Measurements from ENCODE around the gene SMAD2. TPM values are rescaled to one million over a fixed set of nuclear protein-coding genes. Genes with fewer than 3 reads are reported as not detected.

Gene SMAD2
- total RNA-seq, 5 donors from 2014 or later (not counting 1 experiment from before 2014, with no cell fraction given): 110 to 129 (median 115) TPM

DNA sequence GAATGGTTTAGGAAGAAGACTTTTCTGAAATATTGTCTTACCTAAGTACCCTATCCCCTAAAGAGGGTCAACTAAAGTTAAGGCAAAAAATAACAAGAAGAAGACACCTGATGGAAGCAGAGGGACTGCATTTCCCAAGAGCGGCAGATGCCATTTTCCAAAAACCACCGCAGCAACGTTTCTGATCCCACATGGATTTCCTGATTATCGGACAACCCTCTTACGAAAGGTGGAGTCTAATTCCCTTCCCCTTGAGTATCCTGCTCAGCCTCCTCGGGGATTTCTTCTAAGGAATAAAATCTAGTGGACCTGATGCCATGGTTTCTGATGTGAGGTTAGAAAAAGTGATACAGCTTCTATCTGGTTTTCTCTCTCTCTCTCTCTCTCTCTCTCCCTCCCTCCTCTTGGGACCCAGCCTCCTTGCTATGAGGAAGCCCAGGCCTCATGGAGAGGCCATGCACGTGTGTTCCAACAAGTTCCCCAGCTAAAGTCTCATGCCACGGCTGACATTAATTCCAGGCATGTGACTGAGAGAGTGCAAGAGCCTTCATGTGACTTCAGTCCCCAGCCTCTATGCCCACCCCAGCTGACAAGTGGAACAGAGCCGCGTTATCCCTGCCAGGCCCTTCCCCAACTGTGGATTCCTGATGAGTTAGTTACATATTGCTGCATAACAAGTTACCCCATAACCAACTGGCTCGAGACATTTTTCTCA, 150.3 kb downstream of the SMAD2 start:
- ChIA-PET POLR2A (no interaction called here), CTCF (no interaction called here)
- Histone ChIP-seq H3K4me1 (ENCODE audit: control insufficient read depth in 1 of 2, extremely low read depth in 1 of 2, insufficient read depth in 2 of 2, low read length in 2 of 2) (no peaks in the 10 kb centered on the region), H3K36me3 (ENCODE audit: control insufficient read depth in 2 of 2, extremely low read depth in 1 of 2, insufficient read depth in 1 of 2, low read length in 1 of 2) (no peaks in the 10 kb centered on the region), H3K4me3 (ENCODE audit: control insufficient read depth in 1 of 2, extremely low read depth in 1 of 2, low read length in 1 of 2) (no peak overlapping the region), H3K27me3 (replicated peaks in 1 of 2; ENCODE audit: control insufficient read depth in 2 of 2, extremely low read depth in 1 of 2, insufficient read depth in 2 of 2, low read length in 1 of 2) (peaks cover 0 to 11% of the 10 kb centered on the region in 2 experiments), H3K9me3 (peaks cover 3% of the 10 kb centered on the region), H3K27ac (ENCODE audit: low read length) (no peak overlapping the region)
- H3K36me3 Mint-ChIP-seq: no peaks in the 10 kb centered on the region
- DNase-seq (no peak), ATAC-seq (replicated peaks in 1 of 4) (no peak)
- H3K9me3 Mint-ChIP-seq: peaks cover 4 to 14% (median 13%) of the 10 kb centered on the region in 3 donors
- no peaks in the 10 kb centered on the region for H3K4me1 Mint-ChIP-seq
- 90% methylated on average over 6 of the region's 11 CpGs for WGBS (ENCODE audit: insufficient coverage)
- H3K27ac Mint-ChIP-seq: no peak overlapping the region
- H3K27me3 Mint-ChIP-seq: peaks cover 7 to 13% of the 10 kb centered on the region in 2 donors
- H3K4me3 Mint-ChIP-seq: no peak overlapping the region

DNA sequence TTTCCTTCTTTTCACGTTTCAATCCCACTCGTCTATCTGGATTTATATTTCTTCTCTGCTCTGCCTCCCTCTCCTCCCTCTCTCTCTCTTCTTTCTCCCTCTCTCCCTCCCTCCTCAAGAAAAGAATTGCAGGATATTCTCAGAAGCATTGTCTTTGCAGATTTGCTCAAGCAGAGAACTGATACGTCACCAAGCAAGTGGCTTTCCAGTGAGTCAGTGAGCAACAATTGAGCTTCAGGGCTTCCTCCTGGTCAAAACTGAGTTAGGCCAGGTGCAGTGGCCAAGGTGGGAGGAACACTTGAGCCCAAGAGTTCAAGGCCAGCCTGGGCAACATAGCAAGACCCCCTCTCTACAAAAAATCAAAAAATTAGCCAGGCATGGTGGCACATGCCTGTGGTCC, 151.1 kb downstream of the SMAD2 start:
- DNase-seq (no peak), ATAC-seq (replicated peaks in 1 of 4) (no peak)
- Mint-ChIP-seq H3K36me3 (no peaks in the 10 kb centered on the region), H3K9me3 (peaks cover under 1 to 8% (median 8%) of the 10 kb centered on the region in 3 donors), H3K4me1 (no peaks in the 10 kb centered on the region), H3K27ac (no peak overlapping the region), H3K4me3 (no peak overlapping the region), H3K27me3 (peaks cover 7 to 13% of the 10 kb centered on the region in 2 donors)
- Histone ChIP-seq H3K9me3 (no peaks in the 10 kb centered on the region), H3K4me1 (ENCODE audit: control insufficient read depth in 1 of 2, extremely low read depth in 1 of 2, insufficient read depth in 2 of 2, low read length in 2 of 2) (no peaks in the 10 kb centered on the region), H3K36me3 (ENCODE audit: control insufficient read depth in 2 of 2, extremely low read depth in 1 of 2, insufficient read depth in 1 of 2, low read length in 1 of 2) (no peaks in the 10 kb centered on the region), H3K4me3 (ENCODE audit: control insufficient read depth in 1 of 2, extremely low read depth in 1 of 2, low read length in 1 of 2) (no peak overlapping the region), H3K27me3 (replicated peaks in 1 of 2; ENCODE audit: control insufficient read depth in 2 of 2, extremely low read depth in 1 of 2, insufficient read depth in 2 of 2, low read length in 1 of 2) (peaks cover 0 to 11% of the 10 kb centered on the region in 2 experiments), H3K27ac (ENCODE audit: low read length) (no peak overlapping the region)
- 80% methylated on average over 2 of the region's 3 CpGs for WGBS (ENCODE audit: insufficient coverage)
- ChIA-PET CTCF (no interaction called here), POLR2A (no interaction called here)

DNA sequence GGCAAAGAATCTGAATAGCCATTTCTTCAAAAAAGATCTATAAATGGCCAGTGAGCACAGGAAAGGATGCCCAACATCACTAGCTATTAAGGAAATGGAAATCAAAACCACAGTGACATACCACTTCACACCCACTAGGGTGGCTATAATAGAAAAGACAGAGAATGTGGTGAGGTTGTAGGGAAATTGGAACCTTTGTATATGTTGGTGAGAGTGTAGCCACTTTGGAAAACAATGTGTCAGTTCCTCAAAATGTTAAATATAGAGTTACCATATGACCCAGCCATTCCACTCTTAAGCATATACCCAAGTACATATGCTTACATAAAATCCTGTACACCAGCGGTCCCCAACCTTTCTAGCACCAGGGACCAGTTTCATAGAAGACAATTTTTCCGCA, 152.8 kb downstream of the SMAD2 start:
- Mint-ChIP-seq H3K9me3 (peaks cover 0 to under 1% (median 0%) of the 10 kb centered on the region in 3 donors), H3K4me1 (no peaks in the 10 kb centered on the region), H3K27me3 (peaks cover 7 to 13% of the 10 kb centered on the region in 2 donors), H3K4me3 (no peak overlapping the region), H3K27ac (no peak overlapping the region), H3K36me3 (no peaks in the 10 kb centered on the region)
- Histone ChIP-seq H3K27me3 (replicated peaks in 1 of 2; ENCODE audit: control insufficient read depth in 2 of 2, extremely low read depth in 1 of 2, insufficient read depth in 2 of 2, low read length in 1 of 2) (peaks cover 0 to 8% of the 10 kb centered on the region in 2 experiments), H3K9me3 (no peaks in the 10 kb centered on the region), H3K27ac (ENCODE audit: low read length) (no peak overlapping the region), H3K4me1 (ENCODE audit: control insufficient read depth in 1 of 2, extremely low read depth in 1 of 2, insufficient read depth in 2 of 2, low read length in 2 of 2) (no peaks in the 10 kb centered on the region), H3K4me3 (ENCODE audit: control insufficient read depth in 1 of 2, extremely low read depth in 1 of 2, low read length in 1 of 2) (no peak overlapping the region), H3K36me3 (ENCODE audit: control insufficient read depth in 2 of 2, extremely low read depth in 1 of 2, insufficient read depth in 1 of 2, low read length in 1 of 2) (no peaks in the 10 kb centered on the region)
- DNase-seq (no peak), ATAC-seq (replicated peaks in 1 of 4) (no peak)
- POLR2A ChIA-PET: no interaction called here
- CTCF ChIA-PET: interaction anchor here in 1 of 2 donors (0.7 kb wide), 1 partner anchor 1538 kb away, joined by 3 read pairs; no protein-coding TSS in a partner anchor
- WGBS (ENCODE audit: insufficient coverage): no CpG with 5 or more reads among the region's 2 CpGs

DNA sequence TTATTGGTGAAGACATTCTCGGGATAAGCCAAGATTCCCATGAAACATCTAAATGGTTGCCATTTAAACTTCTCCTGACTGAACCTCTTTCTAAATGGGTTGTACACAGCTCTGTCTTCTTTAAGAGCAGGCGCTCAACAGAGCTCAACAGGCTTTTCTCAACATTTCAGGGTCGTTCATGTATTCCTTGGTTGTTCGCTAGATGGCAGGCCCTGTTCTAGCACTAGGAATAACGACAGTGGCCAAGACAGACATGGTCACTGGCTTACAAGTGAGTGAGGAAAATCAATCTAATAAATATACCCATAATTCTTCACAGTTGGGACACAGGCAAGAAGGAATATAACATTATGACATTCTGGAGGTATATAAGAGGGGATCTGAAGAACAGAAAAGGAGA, 154.5 kb downstream of the SMAD2 start:
- no peak overlapping the region for H3K4me3 ChIP-seq (ENCODE audit: control insufficient read depth in 1 of 2, extremely low read depth in 1 of 2, low read length in 1 of 2)
- Mint-ChIP-seq H3K9me3 (no peaks in the 10 kb centered on the region), H3K4me1 (no peaks in the 10 kb centered on the region), H3K27ac (no peak overlapping the region), H3K4me3 (no peak overlapping the region), H3K36me3 (no peaks in the 10 kb centered on the region), H3K27me3 (peaks cover 0 to 4% of the 10 kb centered on the region in 2 donors)
- ATAC-seq (replicated peaks in 1 of 4): no peak
- no peaks in the 10 kb centered on the region for H3K36me3 ChIP-seq (ENCODE audit: control insufficient read depth in 2 of 2, extremely low read depth in 1 of 2, insufficient read depth in 1 of 2, low read length in 1 of 2)
- no peaks in the 10 kb centered on the region for H3K9me3 ChIP-seq
- no peaks in the 10 kb centered on the region for H3K4me1 ChIP-seq (ENCODE audit: control insufficient read depth in 1 of 2, extremely low read depth in 1 of 2, insufficient read depth in 2 of 2, low read length in 2 of 2)
- H3K27ac ChIP-seq (ENCODE audit: low read length): no peak overlapping the region
- H3K27me3 ChIP-seq (replicated peaks in 1 of 2; ENCODE audit: control insufficient read depth in 2 of 2, extremely low read depth in 1 of 2, insufficient read depth in 2 of 2, low read length in 1 of 2): peaks cover 0 to 15% of the 10 kb centered on the region in 2 experiments
- CTCF ChIA-PET: no interaction called here
- whole genome bisulfite sequencing (ENCODE audit: insufficient coverage): 75% methylated on average over 1 of the region's 5 CpGs
- POLR2A ChIA-PET: no interaction called here
- DNase-seq: no peak

DNA sequence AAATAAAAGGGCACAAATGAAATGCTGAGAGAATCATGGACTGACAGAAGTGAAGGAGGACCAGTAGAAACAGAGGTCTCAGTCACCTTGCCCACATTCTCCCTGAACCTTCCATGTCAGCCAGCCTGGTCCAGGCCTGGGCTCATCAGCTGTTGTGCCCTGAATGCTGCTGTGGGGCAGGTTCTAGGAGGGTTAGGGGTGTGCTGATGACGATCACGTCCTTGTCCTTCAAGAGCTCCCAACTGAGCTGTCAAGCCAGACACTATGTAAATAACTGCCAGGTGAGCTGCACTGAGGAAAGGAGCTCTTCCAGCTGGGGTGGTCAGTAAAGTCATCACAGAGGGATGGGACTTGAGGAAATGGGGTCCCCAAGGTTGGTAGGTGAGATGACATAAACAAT, 156.5 kb downstream of the SMAD2 start:
- peaks cover 0 to 3% of the 10 kb centered on the region in 2 donors for H3K27me3 Mint-ChIP-seq
- H3K4me3 Mint-ChIP-seq: no peak overlapping the region
- no peak overlapping the region for H3K4me3 ChIP-seq (ENCODE audit: control insufficient read depth in 1 of 2, extremely low read depth in 1 of 2, low read length in 1 of 2)
- no peaks in the 10 kb centered on the region for H3K4me1 Mint-ChIP-seq
- H3K36me3 Mint-ChIP-seq: no peaks in the 10 kb centered on the region
- ATAC-seq (replicated peaks in 1 of 4) (no peak), DNase-seq (no peak)
- no peaks in the 10 kb centered on the region for H3K4me1 ChIP-seq (ENCODE audit: control insufficient read depth in 1 of 2, extremely low read depth in 1 of 2, insufficient read depth in 2 of 2, low read length in 2 of 2)
- no peaks in the 10 kb centered on the region for H3K9me3 Mint-ChIP-seq
- H3K27ac Mint-ChIP-seq: no peak overlapping the region
- H3K27me3 ChIP-seq (replicated peaks in 1 of 2; ENCODE audit: control insufficient read depth in 2 of 2, extremely low read depth in 1 of 2, insufficient read depth in 2 of 2, low read length in 1 of 2): peaks cover 0 to 11% of the 10 kb centered on the region in 2 experiments
- H3K9me3 ChIP-seq: no peaks in the 10 kb centered on the region
- CTCF ChIA-PET: interaction anchor here in 1 of 2 donors (0.5 kb wide), 1 partner anchor 460 kb away, joined by 3 read pairs; no protein-coding TSS in a partner anchor
- H3K27ac ChIP-seq (ENCODE audit: low read length): no peak overlapping the region
- H3K36me3 ChIP-seq (ENCODE audit: control insufficient read depth in 2 of 2, extremely low read depth in 1 of 2, insufficient read depth in 1 of 2, low read length in 1 of 2): no peaks in the 10 kb centered on the region
- WGBS (ENCODE audit: insufficient coverage): 100% methylated on average over 2 of the region's 2 CpGs
- POLR2A ChIA-PET: no interaction called here

DNA sequence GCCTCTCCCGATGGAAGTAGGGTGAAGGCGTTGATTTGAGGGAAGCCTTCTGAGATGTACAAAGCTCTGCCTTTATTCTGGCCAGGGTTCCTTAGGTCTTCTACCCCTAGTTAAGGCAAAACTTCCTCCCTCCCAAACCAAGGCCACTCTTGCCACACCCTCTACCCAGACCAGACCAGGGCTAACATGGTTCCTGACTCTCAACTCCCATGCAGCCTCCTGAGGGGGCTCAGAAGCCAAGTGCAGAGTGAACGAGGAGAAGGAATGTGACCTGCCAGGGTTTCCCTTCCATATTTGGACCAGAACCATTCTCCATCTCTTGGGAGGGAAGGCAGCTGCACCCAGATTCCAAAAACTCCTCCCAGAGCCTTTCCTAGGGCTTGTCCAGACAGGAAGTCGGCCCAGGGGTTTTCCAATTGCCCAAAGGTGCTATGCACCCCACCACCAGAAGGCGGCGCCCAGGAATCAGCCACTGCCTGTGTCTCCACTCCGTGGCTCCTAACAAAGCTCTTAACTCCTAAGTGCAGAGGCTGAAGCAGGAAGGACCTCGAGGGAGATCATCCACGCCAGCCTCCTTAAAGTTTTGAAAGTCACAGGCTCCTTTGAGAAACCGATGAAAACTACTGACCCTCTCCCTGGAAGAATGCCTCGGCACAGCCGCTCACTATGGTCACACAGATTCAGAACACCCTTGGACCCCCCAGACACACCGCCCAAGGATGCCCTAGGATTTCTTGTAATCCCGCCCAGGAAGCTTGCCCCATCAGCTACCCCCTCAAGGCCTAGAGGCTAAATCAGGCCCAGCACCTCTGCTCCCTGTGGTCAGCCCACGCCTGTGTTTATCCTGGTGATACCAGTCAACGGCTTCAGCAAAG, 157.8 kb downstream of the SMAD2 start:
- Histone ChIP-seq H3K4me3 (ENCODE audit: control insufficient read depth in 1 of 2, extremely low read depth in 1 of 2, low read length in 1 of 2) (no peak overlapping the region), H3K4me1 (ENCODE audit: control insufficient read depth in 1 of 2, extremely low read depth in 1 of 2, insufficient read depth in 2 of 2, low read length in 2 of 2) (no peaks in the 10 kb centered on the region), H3K27ac (ENCODE audit: low read length) (no peak overlapping the region), H3K9me3 (no peaks in the 10 kb centered on the region), H3K36me3 (ENCODE audit: control insufficient read depth in 2 of 2, extremely low read depth in 1 of 2, insufficient read depth in 1 of 2, low read length in 1 of 2) (no peaks in the 10 kb centered on the region), H3K27me3 (replicated peaks in 1 of 2; ENCODE audit: control insufficient read depth in 2 of 2, extremely low read depth in 1 of 2, insufficient read depth in 2 of 2, low read length in 1 of 2) (peaks cover 0 to 11% of the 10 kb centered on the region in 2 experiments)
- whole genome bisulfite sequencing (ENCODE audit: insufficient coverage): 54% methylated on average over 11 of the region's 16 CpGs
- no peaks in the 10 kb centered on the region for H3K9me3 Mint-ChIP-seq
- H3K4me1 Mint-ChIP-seq: no peaks in the 10 kb centered on the region
- H3K27ac Mint-ChIP-seq: no peak overlapping the region
- H3K36me3 Mint-ChIP-seq: no peaks in the 10 kb centered on the region
- H3K27me3 Mint-ChIP-seq: no peaks in the 10 kb centered on the region
- ATAC-seq (replicated peaks in 1 of 4): peak; percentile 30 to 55 (median 45)
- H3K4me3 Mint-ChIP-seq: no peak overlapping the region
- POLR2A ChIA-PET: no interaction called here
- peak in 31 of 35 experiments; percentile 14 to 64 (median 45) for DNase-seq
- CTCF ChIA-PET: interaction anchor here (0.5 to 1.7 kb wide), 11 partner anchors 11 to 1683 kb away, joined by 3 to 5 read pairs (median 3); no protein-coding TSS in a partner anchor
